Loucy (cell line): ENCODE measurements around the gene ADAD2.

Source experiments
- H2AFZ ChIP-seq: fragments of 200-600 bp; sonication (generic); 2 replicates; pipeline ENCODE4 v1.6.0; 2016; ENCODE audit warnings: antibody characterized with exemption, mild to moderate bottlenecking, low read length, moderate library complexity
- H3F3A ChIP-seq: fragments of 200-600 bp; 2 replicates; pipeline ENCODE4 v1.6.0; 2016; ENCODE audit warnings: antibody characterized with exemption, low read depth, mild to moderate bottlenecking
- H3K27me3 ChIP-seq: fragments of 200-600 bp; sonication (generic); 2 replicates; pipeline ENCODE4 v1.6.1; 2014; ENCODE audit warnings: low read length, mild to moderate bottlenecking; ENCODE audit not compliant: insufficient read depth, poor library complexity, severe bottlenecking
- H3K36me3 ChIP-seq: fragments of 200-600 bp; sonication (generic); 2 replicates; pipeline ENCODE4 v1.6.1; 2016; ENCODE audit warnings: low read length; ENCODE audit not compliant: insufficient read depth
- H3K4me1 ChIP-seq: fragments of 200-600 bp; sonication (generic); 2 replicates; pipeline ENCODE4 v1.5.1; 2014; ENCODE audit warnings: low read length, mild to moderate bottlenecking; ENCODE audit not compliant: insufficient read depth, poor library complexity, severe bottlenecking
- H3K4me2 ChIP-seq: fragments of 200-600 bp; sonication (generic); 2 replicates; pipeline ENCODE4 v1.6.0; 2014; ENCODE audit warnings: antibody characterized with exemption, low read length, low read depth, mild to moderate bottlenecking; ENCODE audit not compliant: poor library complexity, severe bottlenecking
- H3K4me3 ChIP-seq: fragments of 200-600 bp; sonication (generic); 2 replicates; pipeline ENCODE4 v1.5.1; 2014; ENCODE audit warnings: low read length, mild to moderate bottlenecking, mixed read lengths; ENCODE audit not compliant: poor library complexity, severe bottlenecking
- H3K79me2 ChIP-seq: fragments of 200-600 bp; sonication (generic); 2 replicates; pipeline ENCODE4 v1.6.1; 2014; ENCODE audit warnings: low read length; ENCODE audit not compliant: insufficient read depth
- H3K9ac ChIP-seq: fragments of 200-600 bp; sonication (generic); 2 replicates; pipeline ENCODE4 v1.6.0; 2014; ENCODE audit warnings: mild to moderate bottlenecking, low read depth, low read length, moderate library complexity; ENCODE audit not compliant: poor library complexity, severe bottlenecking
- H3K9me2 ChIP-seq: fragments of 200-600 bp; sonication (generic); replicated peaks from 2 replicates; pipeline ENCODE4 v1.6.1; 2016; ENCODE audit warnings: low read depth, low read length, mixed read lengths
- H3K9me3 ChIP-seq: fragments of 200-600 bp; sonication (generic); 2 replicates; pipeline ENCODE4 v1.6.1; 2014; ENCODE audit warnings: mild to moderate bottlenecking, antibody characterized with exemption, low read length, low read depth; ENCODE audit not compliant: insufficient read depth
- H4K20me1 ChIP-seq: fragments of 200-600 bp; sonication (generic); 2 replicates; pipeline ENCODE4 v1.6.0; 2014; ENCODE audit warnings: antibody characterized with exemption, low read length, mild to moderate bottlenecking; ENCODE audit not compliant: insufficient read depth, poor library complexity, severe bottlenecking
- CTCF ChIP-seq: fragments of 200-600 bp; sonication (generic); conservative IDR thresholded peaks from 2 replicates; pipeline ENCODE4 v1.5.1; 2014; ENCODE audit warnings: mild to moderate bottlenecking, antibody characterized with exemption, low read length
- EZH2phosphoT487 ChIP-seq: fragments of 200-600 bp; IDR thresholded peaks from 2 replicates; pipeline ENCODE4 v1.6.1; 2018; ENCODE audit warnings: antibody characterized with exemption, mild to moderate bottlenecking, moderate library complexity, borderline replicate concordance

Gene ADAD2

DNA sequence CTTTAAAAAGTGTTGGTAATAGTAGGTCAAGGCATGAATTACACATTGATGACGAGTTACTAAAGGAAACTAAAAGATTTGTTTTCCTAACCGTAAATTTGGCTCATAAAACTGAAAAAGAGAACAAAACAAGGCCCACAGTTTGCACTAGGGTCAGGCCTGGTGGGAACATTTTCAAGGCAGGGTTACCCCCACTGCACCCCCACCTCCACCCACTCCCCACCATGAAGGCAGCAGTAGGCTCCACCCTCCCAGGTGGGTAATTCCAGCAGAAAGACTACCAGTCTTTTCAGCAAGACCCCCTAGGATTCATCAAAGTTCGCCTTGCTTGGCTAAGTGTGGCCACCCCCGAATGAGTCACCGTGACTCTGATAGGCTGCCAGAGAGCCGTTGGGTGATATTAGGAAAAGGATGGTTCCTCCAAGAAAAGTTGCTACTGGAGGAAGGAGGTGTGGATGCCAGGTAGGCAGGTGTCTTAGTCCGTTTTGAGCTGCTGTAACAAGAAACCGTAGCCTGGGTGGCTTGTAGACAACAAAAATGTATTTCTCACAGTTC, 37.2 kb upstream of the ADAD2 start:
- no peak for TF ChIP-seq CTCF
- no peak for TF ChIP-seq EZH2phosphoT487
- Histone ChIP-seq H3K27me3 (no peaks in the 10 kb centered on the region), H3K4me3 (no peak overlapping the region), H3K9ac (no peak overlapping the region), H3K9me3 (no peaks in the 10 kb centered on the region), H3K4me1 (no peaks in the 10 kb centered on the region), H3K9me2 (no peaks in the 10 kb centered on the region), H2AFZ (no peak overlapping the region), H3K36me3 (no peaks in the 10 kb centered on the region), H3F3A (no peaks in the 10 kb centered on the region), H3K4me2 (no peak overlapping the region), H3K79me2 (no peaks in the 10 kb centered on the region), H4K20me1 (no peaks in the 10 kb centered on the region)

GRCh38 chr16:84155226-84155625, 35.7 kb upstream of the ADAD2 start:
- no peaks in the 10 kb centered on the region for H3K9me2 ChIP-seq
- no peaks in the 10 kb centered on the region for H3K79me2 ChIP-seq
- no peaks in the 10 kb centered on the region for H4K20me1 ChIP-seq
- no peaks in the 10 kb centered on the region for H3K9me3 ChIP-seq
- no peaks in the 10 kb centered on the region for H3K4me1 ChIP-seq
- H3K4me3 ChIP-seq, result no peak overlapping the region
- no peak overlapping the region for H3K9ac ChIP-seq
- no peak overlapping the region for H3K4me2 ChIP-seq
- H3F3A ChIP-seq, result no peaks in the 10 kb centered on the region
- no peak for TF ChIP-seq CTCF
- TF ChIP-seq EZH2phosphoT487, result no peak
- no peak overlapping the region for H2AFZ ChIP-seq
- H3K27me3 ChIP-seq, result no peaks in the 10 kb centered on the region
- H3K36me3 ChIP-seq, result no peaks in the 10 kb centered on the region

DNA sequence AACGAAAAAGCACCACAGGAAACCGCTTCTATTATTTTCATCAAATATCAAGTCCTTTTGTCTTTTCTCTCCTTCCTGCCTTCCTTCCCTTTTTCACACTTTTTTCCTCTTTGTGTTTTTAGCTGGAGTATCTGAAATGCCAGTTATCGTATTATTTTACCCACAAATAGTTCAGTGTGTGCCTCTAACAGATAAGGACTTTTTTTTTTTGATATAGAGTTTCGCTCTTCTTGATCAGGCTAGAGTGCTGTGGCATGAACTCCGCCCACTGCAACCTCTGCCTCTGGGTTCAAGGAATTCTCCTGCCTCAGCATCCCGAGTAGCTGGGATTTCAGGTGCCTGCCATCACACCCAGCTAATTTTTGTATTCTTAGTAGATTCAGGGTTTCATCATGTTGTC, 35.2 kb upstream of the ADAD2 start:
- Histone ChIP-seq H3K27me3 (no peaks in the 10 kb centered on the region), H3K9ac (no peak overlapping the region)

More for the DNA sequence above, 35.2 kb upstream of the ADAD2 start:
- H3K9me3 ChIP-seq, result no peaks in the 10 kb centered on the region
- no peaks in the 10 kb centered on the region for H4K20me1 ChIP-seq
- no peaks in the 10 kb centered on the region for H3K4me1 ChIP-seq
- H3F3A ChIP-seq, result no peaks in the 10 kb centered on the region
- no peaks in the 10 kb centered on the region for H3K79me2 ChIP-seq
- no peaks in the 10 kb centered on the region for H3K36me3 ChIP-seq
- no peaks in the 10 kb centered on the region for H3K9me2 ChIP-seq
- no peak overlapping the region for H3K4me2 ChIP-seq
- H3K4me3 ChIP-seq, result no peak overlapping the region
- no peak for TF ChIP-seq CTCF
- no peak for TF ChIP-seq EZH2phosphoT487
- no peak overlapping the region for H2AFZ ChIP-seq
